ENCODE results near the gene C18orf32.
"Not testable (repeated sequence)": the region's sequence is repeated elsewhere in the genome, so short reads cannot be mapped to it uniquely, and the experiment has no call there.

Gene C18orf32

DNA sequence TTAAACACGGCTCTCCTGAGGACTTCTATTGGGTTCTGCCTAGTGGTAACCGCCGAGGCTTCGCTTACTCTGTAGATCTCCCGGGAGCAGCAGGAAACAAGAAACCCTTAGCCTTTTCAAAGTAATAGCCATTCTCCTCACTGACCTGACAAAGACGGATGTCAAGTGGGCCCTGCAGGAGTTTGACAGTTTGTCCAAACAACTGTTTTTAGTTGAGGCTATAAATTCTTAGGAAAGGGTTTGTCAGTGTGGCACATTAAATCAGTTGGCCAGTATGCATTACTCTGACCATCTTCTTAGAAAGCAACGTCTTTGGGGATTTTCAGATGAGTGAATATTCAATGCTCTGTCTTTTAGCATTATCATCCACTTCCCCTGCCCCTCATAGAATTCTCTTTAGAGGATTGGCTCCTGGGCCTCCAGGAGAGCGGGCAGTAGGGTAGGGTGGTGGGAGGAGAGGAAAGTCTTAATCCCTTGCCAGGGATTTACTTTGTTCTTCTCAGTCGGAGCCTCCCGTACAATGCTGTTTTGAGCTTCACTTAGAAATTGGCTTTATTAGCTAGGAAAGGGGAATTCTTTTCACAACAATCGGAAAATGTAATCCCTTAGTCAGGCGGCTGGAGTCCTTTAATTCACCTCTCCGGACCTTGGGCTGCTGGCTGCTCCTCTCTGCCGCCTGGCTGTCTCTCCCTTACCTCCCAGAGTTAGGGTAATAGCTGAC is 13.3 kb upstream of the C18orf32 start:
- no peak for FAIRE-seq

GRCh38 chr18:49499046-49499637 is 12.1 kb upstream of the C18orf32 start:
- no peak for FAIRE-seq

- FAIRE-seq = no peak
Measured at GRCh38 chr18:49495480-49495879, 8.4 kb upstream of the C18orf32 start.

- FAIRE-seq = no peak
Measured at GRCh38 chr18:49495076-49495475, 8.0 kb upstream of the C18orf32 start.

DNA sequence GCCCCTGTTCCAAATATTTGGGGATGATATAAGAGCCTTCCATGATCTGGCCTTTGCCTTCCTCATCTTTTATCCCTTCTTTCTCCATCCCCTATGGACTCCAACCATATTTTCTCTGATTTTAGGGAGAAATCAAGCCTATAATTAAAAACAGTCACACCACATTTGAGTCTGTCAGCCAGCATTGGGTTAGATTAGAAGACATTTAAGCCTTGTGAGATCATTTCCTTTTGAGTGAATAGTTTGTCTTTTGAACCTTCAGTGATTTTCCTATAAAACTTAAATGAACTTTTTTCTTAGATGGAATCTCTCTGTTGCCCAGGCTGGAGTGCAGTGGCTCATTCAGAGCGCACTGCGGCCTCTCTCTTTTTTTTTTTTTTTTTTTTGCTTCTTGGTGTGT is 7.6 kb upstream of the C18orf32 start:
- no peak for FAIRE-seq

DNA sequence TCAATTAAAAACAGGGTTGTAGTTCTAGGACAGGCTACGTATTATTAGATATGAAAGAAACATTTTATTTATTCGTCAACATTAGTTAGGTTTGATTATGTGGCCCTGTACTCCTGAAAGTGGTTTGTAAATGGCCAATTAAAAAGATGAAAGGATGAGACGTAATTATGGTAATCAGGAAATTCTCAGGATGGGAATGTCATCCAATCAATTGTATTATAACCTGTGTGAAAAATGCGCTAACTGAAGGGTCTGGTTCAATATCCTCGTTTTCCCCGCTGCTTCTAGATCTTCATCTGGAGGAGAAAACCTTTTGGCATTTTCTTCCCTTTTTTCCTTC is 5.6 kb upstream of the C18orf32 start:
- no peak for FAIRE-seq

DNA sequence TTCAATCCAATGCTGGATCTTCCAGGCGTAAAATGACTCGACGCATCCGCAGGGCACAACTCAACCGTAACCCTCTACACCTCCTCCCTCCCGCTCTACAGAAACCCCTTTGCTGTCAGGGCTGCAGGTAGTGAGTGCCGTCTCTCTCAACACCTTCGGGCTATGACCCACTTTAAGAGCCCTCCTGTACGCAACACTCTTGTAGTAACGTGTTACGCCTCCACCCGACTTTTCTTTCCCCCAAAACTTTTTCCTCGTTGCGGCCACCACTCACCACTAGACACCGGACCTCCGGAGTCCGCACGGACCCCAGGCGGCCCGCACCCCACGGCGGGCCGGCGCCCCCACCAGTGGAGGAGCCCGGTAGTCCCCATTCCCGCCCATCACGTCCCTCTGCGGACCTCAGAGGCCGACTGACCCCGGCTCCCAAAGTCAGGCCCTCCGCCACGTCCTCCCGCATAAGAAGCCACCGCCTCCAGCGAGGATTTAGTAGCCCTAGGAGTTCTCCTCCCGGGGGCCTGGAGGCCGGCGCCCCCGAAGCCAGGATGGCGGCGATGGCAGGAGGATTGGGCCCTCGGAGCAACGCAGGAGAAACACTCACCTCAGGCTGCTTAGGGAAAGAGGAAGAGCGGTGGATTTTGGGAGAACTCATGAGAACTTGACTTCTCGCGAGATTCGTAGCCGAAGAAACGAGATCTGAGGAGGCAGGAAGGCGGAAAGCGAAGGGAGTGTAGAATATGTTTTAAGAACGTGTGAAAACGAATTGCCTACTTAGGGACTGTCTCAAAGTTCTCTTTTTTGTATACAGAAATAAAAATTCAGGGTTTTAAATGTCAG is 5.0 kb upstream of the C18orf32 start, which contains the start of gene RPL17:
TSS of gene RPL17 (minus strand) at position 609 of the 837 bp plus-strand sequence.
- peak; percentile 98 for FAIRE-seq

DNA sequence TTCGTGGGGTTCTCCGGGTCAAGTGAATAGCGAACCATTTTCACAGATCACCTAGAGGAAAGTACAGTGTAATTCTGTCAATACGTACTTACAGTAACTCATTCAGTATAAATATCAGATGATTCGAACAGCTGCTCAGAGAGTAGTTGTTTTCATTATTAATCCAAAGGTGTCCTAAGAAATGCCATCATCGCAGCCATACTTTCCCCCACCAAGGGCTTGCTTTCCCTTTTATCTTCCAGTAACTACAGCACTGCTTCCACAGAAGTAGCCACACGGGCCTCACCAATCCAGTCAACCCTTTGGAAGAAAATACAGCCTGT is 4.5 kb upstream of the C18orf32 start:
- no peak for FAIRE-seq

DNA sequence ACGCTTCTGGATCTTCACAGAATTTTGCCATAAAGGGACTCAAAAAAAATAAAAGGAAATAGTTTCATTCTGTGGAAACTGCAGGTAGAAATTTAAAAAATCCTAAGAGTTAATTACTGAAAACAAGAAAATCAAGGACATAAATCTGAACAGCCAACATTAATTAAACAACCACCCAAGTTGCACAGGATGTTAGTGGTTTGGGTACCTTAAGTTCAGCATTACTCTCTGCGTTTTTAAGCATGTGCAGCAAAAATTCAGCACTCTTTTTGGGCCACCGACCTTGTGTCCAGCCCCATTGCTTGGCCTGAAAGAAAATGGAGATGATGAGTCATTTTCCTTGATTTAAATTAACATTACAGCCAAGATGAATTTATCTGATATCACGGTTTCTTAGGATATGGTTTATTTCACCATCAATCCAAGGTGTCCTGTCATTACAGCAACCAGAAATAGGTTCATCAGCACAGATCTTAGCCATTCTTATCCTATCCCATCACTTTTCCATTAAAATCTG is 3.3 kb upstream of the C18orf32 start:
- FAIRE-seq = no peak

- no peak for FAIRE-seq
Measured at GRCh38 chr18:49487711-49488310, 777 bp upstream of the C18orf32 start.

- no peak for FAIRE-seq
Measured at GRCh38 chr18:49486606-49486952, 455 bp downstream of the C18orf32 start.

DNA sequence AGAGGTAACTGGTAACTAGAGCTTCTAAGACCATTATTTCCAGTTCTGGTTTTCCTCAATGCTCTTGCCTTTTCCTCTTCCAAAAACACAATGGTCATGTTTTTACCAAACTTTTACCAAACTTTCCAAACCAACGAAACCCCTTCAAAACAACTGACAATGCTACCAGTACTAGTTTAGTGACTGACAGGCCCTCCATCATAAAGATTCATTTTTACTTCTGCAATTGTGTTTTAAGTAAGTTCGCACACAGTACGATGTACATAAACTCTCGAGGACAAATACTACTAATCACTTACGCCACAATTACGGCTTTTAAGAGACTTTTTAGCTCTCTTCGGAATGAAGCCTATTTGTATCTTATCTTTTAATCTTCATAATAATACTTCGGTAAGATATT is 900 bp downstream of the C18orf32 start:
- FAIRE-seq = no peak

- no peak for FAIRE-seq
Measured at GRCh38 chr18:49483198-49483597, 3.8 kb downstream of the C18orf32 start.

DNA sequence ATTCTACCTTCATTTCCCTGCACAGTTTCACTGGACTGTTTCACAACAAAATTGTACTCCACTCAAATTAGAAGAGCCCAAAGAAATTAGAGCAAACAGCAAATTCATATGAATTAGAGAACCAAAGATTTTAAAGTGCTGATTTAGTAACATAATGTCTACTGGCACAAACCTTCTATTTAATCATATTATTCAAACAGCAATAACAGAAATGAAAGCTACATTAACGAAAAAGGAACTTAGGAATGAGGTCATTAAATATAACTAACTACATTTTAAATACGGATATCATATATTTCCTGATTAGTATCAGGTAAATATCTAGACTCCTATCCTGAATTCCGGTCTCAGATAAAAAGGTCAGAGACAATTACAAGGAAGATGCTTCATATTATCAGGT is 5.1 kb downstream of the C18orf32 start:
- no peak for FAIRE-seq

- FAIRE-seq = no peak
Measured at GRCh38 chr18:49481317-49481716, 5.7 kb downstream of the C18orf32 start.

- FAIRE-seq = no peak
Measured at GRCh38 chr18:49479381-49480137, 7.5 kb downstream of the C18orf32 start.

GRCh38 chr18:49476664-49477411 is 10.2 kb downstream of the C18orf32 start:
- peak; percentile 71 for FAIRE-seq

DNA sequence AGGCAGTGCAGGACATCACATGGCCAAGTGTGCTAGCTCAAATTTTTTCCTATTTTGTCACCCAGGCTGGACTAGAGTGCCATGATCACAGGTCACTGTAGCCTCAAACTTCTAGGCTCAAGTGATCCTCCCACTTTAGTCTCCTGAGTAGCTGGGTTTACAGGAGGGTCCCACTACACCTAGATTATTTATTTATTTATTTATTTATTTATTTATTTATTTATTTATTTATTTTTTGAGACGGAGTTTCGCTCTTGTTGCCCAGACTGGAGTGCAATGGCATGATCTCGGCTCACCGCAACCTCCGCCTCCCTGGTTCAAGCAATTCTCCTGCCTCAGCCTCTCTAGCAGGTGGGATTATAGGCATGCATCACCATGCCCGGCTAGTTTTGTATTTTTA is 12.1 kb downstream of the C18orf32 start:
- not testable (repeated sequence) for FAIRE-seq

- FAIRE-seq = no peak
Measured at GRCh38 chr18:49473721-49474120, 13.3 kb downstream of the C18orf32 start.

- FAIRE-seq = no peak
Measured at GRCh38 chr18:49472459-49472858, 14.6 kb downstream of the C18orf32 start.

DNA sequence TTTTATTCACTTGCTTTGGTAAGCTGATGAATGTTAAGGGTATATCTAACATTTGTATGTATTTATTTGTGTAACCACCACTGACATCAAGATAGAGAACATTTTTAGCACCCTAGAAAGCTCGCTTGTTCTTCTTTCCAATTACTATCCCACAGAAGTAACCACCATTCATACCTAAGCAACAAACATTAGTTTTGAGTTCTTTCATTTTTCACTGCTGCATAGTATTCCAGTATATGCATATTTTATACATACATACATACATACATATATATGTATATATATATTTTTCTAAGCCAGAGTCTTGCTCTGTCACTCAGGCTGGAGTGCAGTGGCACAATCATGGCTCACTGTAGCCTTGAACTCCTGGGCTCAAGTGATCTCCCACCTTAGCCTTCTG is 15.5 kb downstream of the C18orf32 start:
- FAIRE-seq = no peak

GRCh38 chr18:49467599-49467998 is 19.4 kb downstream of the C18orf32 start:
- FAIRE-seq = no peak

All from G401.6 (cell line).